H9 (cell line): Measurements from ENCODE around the gene KSR1. TPM values are rescaled to one million over a fixed set of nuclear protein-coding genes. Genes with fewer than 3 reads are reported as not detected.

Source experiments
- DNase-seq: peaks from one replicate; pipeline ENCODE4 v3.0.0-alpha.2; 2017
- H2AFZ ChIP-seq: one replicate; pipeline ENCODE4 v1.6.1; 2013; ENCODE audit warnings: mild to moderate bottlenecking, low read length, control low read depth, moderate library complexity
- H2AK5ac ChIP-seq: 2 replicates; pipeline ENCODE4 v1.6.1; 2013; ENCODE audit warnings: low read length, control low read depth, mixed read lengths; ENCODE audit not compliant: insufficient read length
- H2BK120ac ChIP-seq: one replicate; pipeline ENCODE4 v1.6.1; 2013; ENCODE audit warnings: low read depth, mild to moderate bottlenecking, low read length, control low read depth, inconsistent platforms; ENCODE audit not compliant: poor library complexity, severe bottlenecking
- H2BK12ac ChIP-seq: 2 replicates; pipeline ENCODE4 v1.6.1; 2013; ENCODE audit warnings: low read length, control low read depth, mixed read lengths, low read depth; ENCODE audit not compliant: insufficient read length
- H2BK15ac ChIP-seq: 2 replicates; pipeline ENCODE4 v1.6.1; 2013; ENCODE audit warnings: low read depth, low read length, control low read depth
- H2BK20ac ChIP-seq: one replicate; pipeline ENCODE4 v1.6.1; 2013; ENCODE audit warnings: low read depth, mild to moderate bottlenecking, low read length, control low read depth, inconsistent platforms; ENCODE audit not compliant: poor library complexity, severe bottlenecking
- H2BK5ac ChIP-seq: 2 replicates; pipeline ENCODE4 v1.6.1; 2013; ENCODE audit warnings: low read length, control low read depth, mixed read lengths; ENCODE audit not compliant: insufficient read length
- H3K14ac ChIP-seq: 2 replicates; pipeline ENCODE4 v1.6.1; 2013; ENCODE audit warnings: low read length, control low read depth; ENCODE audit not compliant: insufficient read depth
- H3K18ac ChIP-seq: 2 replicates; pipeline ENCODE4 v1.6.1; 2013; ENCODE audit warnings: low read depth, mild to moderate bottlenecking, mixed read lengths, low read length, control low read depth; ENCODE audit not compliant: insufficient read length
- H3K23ac ChIP-seq: 2 replicates; pipeline ENCODE4 v1.6.1; 2013; ENCODE audit warnings: low read length, control low read depth, mixed read lengths, low read depth; ENCODE audit not compliant: insufficient read length
- H3K23me2 ChIP-seq: 2 replicates; pipeline ENCODE4 v1.6.1; 2013; ENCODE audit warnings: low read depth, mild to moderate bottlenecking, mixed read lengths, low read length, control low read depth; ENCODE audit not compliant: insufficient read length, poor library complexity, severe bottlenecking
- H3K27ac ChIP-seq: 2 replicates; pipeline ENCODE4 v1.5.1; 2013; ENCODE audit warnings: low read length, control low read depth, mixed read lengths, low read depth; ENCODE audit not compliant: insufficient read length
- H3K27me3 ChIP-seq: 2 replicates; pipeline ENCODE4 v1.6.1; 2013; ENCODE audit warnings: low read length, control low read depth, inconsistent platforms; ENCODE audit not compliant: insufficient read depth
- H3K4ac ChIP-seq: 2 replicates; pipeline ENCODE4 v1.6.1; 2013; ENCODE audit warnings: low read depth, mild to moderate bottlenecking, control low read depth, inconsistent platforms, low read length, moderate library complexity
- H3K4me1 ChIP-seq: 2 replicates; pipeline ENCODE4 v1.6.1; 2013; ENCODE audit warnings: low read length, control low read depth, inconsistent platforms; ENCODE audit not compliant: insufficient read depth
- H3K4me2 ChIP-seq: 2 replicates; pipeline ENCODE4 v1.6.1; 2013; ENCODE audit warnings: low read length, control low read depth, mixed read lengths; ENCODE audit not compliant: insufficient read length, insufficient read depth
- H3K56ac ChIP-seq: 2 replicates; pipeline ENCODE4 v1.6.1; 2013; ENCODE audit warnings: low read depth, mild to moderate bottlenecking, mixed read lengths, low read length, control low read depth; ENCODE audit not compliant: insufficient read length
- H3K79me1 ChIP-seq: 2 replicates; pipeline ENCODE4 v1.6.1; 2013; ENCODE audit warnings: low read depth, mild to moderate bottlenecking, moderate library complexity, low read length, control low read depth, inconsistent platforms; ENCODE audit not compliant: insufficient read depth, poor library complexity, severe bottlenecking
- H3K79me2 ChIP-seq: 2 replicates; pipeline ENCODE4 v1.6.1; 2013; ENCODE audit warnings: low read length, control low read depth, inconsistent platforms; ENCODE audit not compliant: insufficient read depth
- H3K9ac ChIP-seq: 2 replicates; pipeline ENCODE4 v1.6.1; 2013; ENCODE audit warnings: low read length, control low read depth, mixed read lengths; ENCODE audit not compliant: insufficient read length; ENCODE audit errors: extremely low read depth
- H3K9me3 ChIP-seq: one replicate; pipeline ENCODE4 v1.6.1; 2013; ENCODE audit warnings: low read depth, low read length, inconsistent platforms; ENCODE audit not compliant: control insufficient read depth
- H3T11ph ChIP-seq: one replicate; pipeline ENCODE4 v1.6.1; 2013; ENCODE audit warnings: mild to moderate bottlenecking, low read length, control low read depth, inconsistent platforms
- H4K20me1 ChIP-seq: one replicate; pipeline ENCODE4 v1.6.1; 2013; ENCODE audit not compliant: control insufficient read depth, insufficient read length, insufficient read depth
- H4K5ac ChIP-seq: 2 replicates; pipeline ENCODE4 v1.6.1; 2013; ENCODE audit warnings: low read depth, mild to moderate bottlenecking, mixed read lengths, low read length, control low read depth; ENCODE audit not compliant: insufficient read length
- H4K8ac ChIP-seq: replicated peaks from 2 replicates; pipeline ENCODE4 v1.6.1; 2013; ENCODE audit warnings: low read length, control low read depth, mixed read lengths, low read depth; ENCODE audit not compliant: insufficient read length
- H4K91ac ChIP-seq: 2 replicates; pipeline ENCODE4 v1.6.1; 2013; ENCODE audit warnings: low read depth, mild to moderate bottlenecking, moderate library complexity, mixed read lengths, low read length, control low read depth; ENCODE audit not compliant: insufficient read length
- H3K27ac Mint-ChIP-seq, 3 experiments: 2 replicates in 2 of 3; 3 replicates in 1 of 3; pipeline ENCODE4 v1.8.0; 2020 to 2021; ENCODE audit warnings: mixed read lengths in 3 of 3, mild to moderate bottlenecking in 1 of 3, moderate library complexity in 1 of 3
- H3K27me3 Mint-ChIP-seq: 2 replicates; pipeline ENCODE4 v1.8.0; 2021; ENCODE audit warnings: low read depth, mild to moderate bottlenecking, moderate library complexity, mixed read lengths
- H3K36me3 Mint-ChIP-seq, 3 experiments: 2 replicates in 2 of 3; 3 replicates in 1 of 3; pipeline ENCODE4 v1.8.0; 2020 to 2021; ENCODE audit warnings: low read depth in 3 of 3, mixed read lengths in 3 of 3; ENCODE audit not compliant: insufficient read depth in 1 of 3
- H3K4me1 Mint-ChIP-seq, 2 experiments: 2 replicates each; pipeline ENCODE4 v1.8.0; 2020; ENCODE audit warnings: mixed read lengths in 2 of 2
- H3K4me3 Mint-ChIP-seq, 2 experiments: 2 replicates in 1 of 2; 3 replicates in 1 of 2; pipeline ENCODE4 v1.8.0; 2020 to 2021; ENCODE audit warnings: mild to moderate bottlenecking in 2 of 2, mixed read lengths in 2 of 2, moderate library complexity in 1 of 2
- H3K9me3 Mint-ChIP-seq, 2 experiments: 2 replicates in 1 of 2; 3 replicates in 1 of 2; pipeline ENCODE4 v1.8.0; 2020; ENCODE audit warnings: mild to moderate bottlenecking in 2 of 2, mixed read lengths in 2 of 2, moderate library complexity in 1 of 2
- CTCF ChIP-seq: fragments of 200-600 bp; sonication (generic); conservative IDR thresholded peaks from 3 replicates; pipeline ENCODE4 v1.8.0; 2021; ENCODE audit warnings: antibody characterized with exemption, mild to moderate bottlenecking
- WGBS: extraction: QIAGEN DNeasy Blood & Tissue Kit; methylation state at CpG from one replicate; pipeline ENCODE4 v1.1.7; 2013; ENCODE audit warnings: missing lambda C conversion rate, low lambda C conversion rate, mixed read lengths; ENCODE audit not compliant: insufficient read length; ENCODE audit errors: extremely low coverage; 5-methylcytosine and 5-hydroxymethylcytosine counted together
- total RNA-seq: library from RNA; stranded (reverse); gene quantifications from 2 replicates; pipeline ENCODE4 v1.2.1, GENCODE V29; 2021

The KSR1 gene
- total RNA-seq, 1 experiment from 2014 or later, result 44.9 TPM

- Histone ChIP-seq H2BK15ac (no peak overlapping the region), H3K79me1 (no peaks in the 10 kb centered on the region), H3K9ac (no peak overlapping the region), H2AK5ac (no peak overlapping the region), H2BK12ac (no peak overlapping the region), H4K91ac (no peak overlapping the region), H2BK5ac (no peak overlapping the region), H3K56ac (no peak overlapping the region), H3K4me1 (peaks cover 7% of the 10 kb centered on the region; the same call in 1 of the 2 replicates), H3K23me2 (peaks cover 11% of the 10 kb centered on the region), H2AFZ (no peak overlapping the region), H4K8ac (no peak overlapping the region), H3K14ac (no peak overlapping the region), H2BK20ac (no peak overlapping the region), H3T11ph (no peak overlapping the region), H3K9me3 (no peaks in the 10 kb centered on the region), H4K20me1 (no peaks in the 10 kb centered on the region), H3K79me2 (peaks cover 15% of the 10 kb centered on the region; the same call in 1 of the 2 replicates), H3K18ac (no peak overlapping the region), H3K4ac (no peak overlapping the region), H4K5ac (no peak overlapping the region), H3K4me2 (peak overlapping the region; percentile 64), H3K23ac (no peak overlapping the region), H3K27ac (no peak overlapping the region), H2BK120ac (no peak overlapping the region), H3K27me3 (no peaks in the 10 kb centered on the region; the same call in 1 of the 2 replicates)
- Mint-ChIP-seq H3K27me3 (peaks cover 14% of the 10 kb centered on the region), H3K4me3 (peak overlapping the region; percentile 82 to 92), H3K4me1 (peaks cover 48 to 53% of the 10 kb centered on the region in 2 experiments), H3K9me3 (peaks cover 0 to 2% of the 10 kb centered on the region in 2 experiments; a peak in 2 of 5 replicates), H3K27ac (no peak overlapping the region), H3K36me3 (peaks cover 0 to 2% (median 0%) of the 10 kb centered on the region in 3 experiments; a peak in 1 of 7 replicates)
- no peak for TF ChIP-seq CTCF
- DNase-seq, result no peak
- no CpG with 5 or more reads among the region's 14 CpGs for whole genome bisulfite sequencing
Observed at GRCh38 chr17:27457731-27458523, 1.7 kb downstream of the KSR1 start.
